Measurements from ENCODE around the gene MAP3K7. TPM values are rescaled to one million over a fixed set of nuclear protein-coding genes. Genes with fewer than 3 reads are reported as not detected.
"Not testable (repeated sequence)": the region's sequence is repeated elsewhere in the genome, so short reads cannot be mapped to it uniquely, and the experiment has no call there.

The MAP3K7 gene
- total and polyA plus RNA-seq, 10 donors = 15.6 to 56.9 (median 39.8) TPM

DNA sequence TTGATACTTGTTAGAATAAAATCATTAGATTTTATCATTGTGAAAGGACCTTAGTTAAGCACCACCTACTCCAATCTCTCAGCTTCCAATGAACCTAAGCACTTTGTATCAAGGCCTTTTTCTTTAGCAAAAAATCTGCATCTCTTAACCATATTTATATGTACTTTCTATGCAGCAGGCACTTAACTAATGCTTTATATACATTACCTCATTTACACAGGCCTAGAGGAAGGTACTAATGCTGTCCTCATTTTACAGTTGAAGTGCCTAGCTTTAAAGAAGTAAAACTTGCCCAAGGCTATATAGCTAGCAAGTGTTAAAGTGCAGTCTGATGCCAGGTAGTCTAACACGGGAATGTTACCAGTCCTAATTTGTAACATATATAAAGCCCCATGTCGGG, 14.0 kb downstream of the MAP3K7 start:
- WGBS, 5 donors = 88 to 100% (median 91%) methylated on average over 2 of the region's 2 CpGs
- no peak for DNase-seq
- Histone ChIP-seq H3K4me1 (peaks cover 0 to 41% (median 14%) of the 10 kb centered on the region in 6 donors), H3K27ac (no peak overlapping the region), H3K4me3 (no peak overlapping the region), H3K9me3 (no peaks in the 10 kb centered on the region), H3K27me3 (replicated peaks in 1 of 7) (no peaks in the 10 kb centered on the region), H3K36me3 (peaks cover 0 to 58% (median 4%) of the 10 kb centered on the region in 6 donors)
- intact Hi-C loops (cut with DNase I; ENCODE audit: low total_unique reads) = no loop called here
- TF ChIP-seq POLR2A (IDR thresholded peaks at IDR 0.05) (no peak), POLR2AphosphoS5 (IDR thresholded peaks at IDR 0.05) (no peak)
- TF ChIP-seq, protein P1, sequence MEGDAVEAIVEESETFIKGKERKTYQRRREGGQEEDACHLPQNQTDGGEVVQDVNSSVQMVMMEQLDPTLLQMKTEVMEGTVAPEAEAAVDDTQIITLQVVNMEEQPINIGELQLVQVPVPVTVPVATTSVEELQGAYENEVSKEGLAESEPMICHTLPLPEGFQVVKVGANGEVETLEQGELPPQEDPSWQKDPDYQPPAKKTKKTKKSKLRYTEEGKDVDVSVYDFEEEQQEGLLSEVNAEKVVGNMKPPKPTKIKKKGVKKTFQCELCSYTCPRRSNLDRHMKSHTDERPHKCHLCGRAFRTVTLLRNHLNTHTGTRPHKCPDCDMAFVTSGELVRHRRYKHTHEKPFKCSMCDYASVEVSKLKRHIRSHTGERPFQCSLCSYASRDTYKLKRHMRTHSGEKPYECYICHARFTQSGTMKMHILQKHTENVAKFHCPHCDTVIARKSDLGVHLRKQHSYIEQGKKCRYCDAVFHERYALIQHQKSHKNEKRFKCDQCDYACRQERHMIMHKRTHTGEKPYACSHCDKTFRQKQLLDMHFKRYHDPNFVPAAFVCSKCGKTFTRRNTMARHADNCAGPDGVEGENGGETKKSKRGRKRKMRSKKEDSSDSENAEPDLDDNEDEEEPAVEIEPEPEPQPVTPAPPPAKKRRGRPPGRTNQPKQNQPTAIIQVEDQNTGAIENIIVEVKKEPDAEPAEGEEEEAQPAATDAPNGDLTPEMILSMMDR (IDR thresholded peaks at IDR 0.05 in 8 of 11, conservative IDR thresholded peaks at IDR 0.05 in 3 of 11) = no peak

DNA sequence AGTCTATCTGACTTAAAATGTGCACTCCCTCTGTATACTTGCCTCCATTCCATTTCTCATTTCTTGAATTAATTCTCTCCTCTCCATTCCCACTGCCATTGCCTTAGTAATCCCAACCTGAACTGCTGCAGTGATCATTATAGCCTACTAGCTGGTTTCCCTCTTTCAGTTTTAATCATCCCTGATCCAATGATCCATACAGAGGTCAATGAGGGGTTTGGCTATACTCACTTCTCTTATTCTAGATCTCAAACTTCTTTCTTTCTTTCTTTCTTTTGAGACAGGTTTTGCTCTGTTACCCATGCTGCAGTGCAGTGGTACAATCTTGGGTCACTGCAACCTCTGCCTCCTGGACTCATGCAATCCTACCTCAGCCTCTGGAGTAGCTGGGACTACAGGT, 17.6 kb downstream of the MAP3K7 start:
- no peak for TF ChIP-seq POLR2AphosphoS5 (IDR thresholded peaks at IDR 0.05)
- no peak for TF ChIP-seq POLR2A (IDR thresholded peaks at IDR 0.05)
- TF ChIP-seq, protein P1 (IDR thresholded peaks at IDR 0.05 in 8 of 11, conservative IDR thresholded peaks at IDR 0.05 in 3 of 11) = no peak
- H3K4me1 ChIP-seq = peaks cover 0 to 10% (median 3%) of the 10 kb centered on the region in 6 donors
- H3K36me3 ChIP-seq = peaks cover 0 to 56% (median 5%) of the 10 kb centered on the region in 6 donors
- DNase-seq = no peak
- no peaks in the 10 kb centered on the region for H3K27me3 ChIP-seq (replicated peaks in 1 of 7)
- H3K9me3 ChIP-seq = no peaks in the 10 kb centered on the region
- no peak overlapping the region for H3K4me3 ChIP-seq
- intact Hi-C loops (cut with DNase I; ENCODE audit: low total_unique reads) = no loop called here
- no peak overlapping the region for H3K27ac ChIP-seq

DNA sequence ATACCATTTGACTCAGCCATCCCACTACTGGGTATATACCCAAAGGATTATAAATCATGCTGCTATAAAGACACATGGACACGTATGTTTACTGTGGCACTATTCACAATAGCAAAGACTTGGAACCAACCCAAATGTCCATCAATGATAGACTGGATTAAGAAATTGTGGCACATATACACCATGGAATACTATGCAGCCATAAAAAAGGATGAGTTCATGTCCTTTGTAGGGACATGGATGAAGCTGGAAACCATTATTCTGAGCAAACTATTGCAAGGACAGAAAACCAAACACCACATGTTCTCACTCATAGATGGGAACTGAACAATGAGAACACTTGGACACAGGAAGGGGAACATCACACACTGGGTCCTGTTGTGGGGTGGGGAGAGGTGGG, 19.2 kb downstream of the MAP3K7 start:
- intact Hi-C loops (cut with DNase I; ENCODE audit: low total_unique reads); H3K4me3 ChIP-seq; H3K4me1 ChIP-seq; H3K27me3 ChIP-seq (replicated peaks in 1 of 7); H3K9me3 ChIP-seq; DNase-seq; H3K27ac ChIP-seq: not testable (repeated sequence)
- 94 to 100% (median 100%) methylated on average over 1 of the region's 1 CpG for WGBS, 5 donors
- peaks cover 0 to 68% (median 8%) of the 10 kb centered on the region in 6 donors for H3K36me3 ChIP-seq

DNA sequence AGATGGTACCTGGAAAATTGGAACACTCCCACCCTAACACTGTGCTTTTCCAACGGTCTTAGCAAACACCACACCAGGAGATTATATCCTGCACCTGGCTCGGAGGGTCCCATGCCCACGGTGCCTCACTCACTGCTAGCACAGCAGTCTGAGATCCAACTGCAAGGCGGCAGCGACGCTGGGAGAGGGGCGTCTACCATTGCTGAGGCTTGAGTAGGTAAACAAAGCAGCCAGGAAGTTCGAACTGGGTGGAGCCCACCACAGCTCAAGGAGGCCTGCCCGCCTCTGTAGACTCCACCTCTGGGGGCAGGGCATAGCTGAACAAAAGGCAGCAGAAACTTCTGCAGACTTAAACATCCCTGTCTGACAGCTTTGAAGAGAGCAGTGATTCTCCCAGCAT, 24.5 kb downstream of the MAP3K7 start:
- H3K4me3 ChIP-seq; H3K27ac ChIP-seq; H3K27me3 ChIP-seq (replicated peaks in 1 of 7); H3K9me3 ChIP-seq; intact Hi-C loops (cut with DNase I; ENCODE audit: low total_unique reads); H3K4me1 ChIP-seq; DNase-seq: not testable (repeated sequence)
- peaks cover 0 to 81% (median 44%) of the 10 kb centered on the region in 6 donors for H3K36me3 ChIP-seq
- 82 to 97% (median 92%) methylated on average over 8 to 9 of the region's 9 CpGs for WGBS, 5 donors
- TF ChIP-seq POLR2AphosphoS5 (IDR thresholded peaks at IDR 0.05) = peak in 1 of 3 donors; percentile 13

DNA sequence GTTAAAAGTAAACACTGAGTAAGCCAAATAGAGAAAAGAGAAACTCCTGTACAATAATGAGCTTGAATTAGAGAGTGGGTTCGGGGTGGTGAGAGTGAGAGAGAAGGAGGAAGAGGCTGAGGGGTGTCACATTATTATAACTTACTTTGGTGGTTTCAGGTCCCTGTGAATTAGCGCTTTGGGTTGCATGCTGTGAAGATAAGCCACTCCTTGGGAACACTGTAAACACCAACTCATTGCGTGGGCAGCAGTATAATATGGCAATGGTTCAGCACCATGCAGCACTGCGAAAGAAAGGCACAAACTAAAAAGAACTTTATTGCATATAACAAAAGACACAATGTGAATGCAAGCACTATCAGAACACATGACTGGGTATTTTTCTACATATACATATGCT, 26.9 kb downstream of the MAP3K7 start:
- intact Hi-C loops (cut with DNase I; ENCODE audit: low total_unique reads) = no loop called here

More for the DNA sequence above, 26.9 kb downstream of the MAP3K7 start:
- Histone ChIP-seq H3K9me3 (no peaks in the 10 kb centered on the region), H3K27me3 (replicated peaks in 1 of 7) (no peaks in the 10 kb centered on the region), H3K36me3 (peaks cover 6 to 93% (median 65%) of the 10 kb centered on the region in 6 donors), H3K4me3 (no peak overlapping the region), H3K27ac (no peak overlapping the region), H3K4me1 (peaks cover 0 to 3% (median 0%) of the 10 kb centered on the region in 6 donors)
- DNase-seq = no peak
- 84 to 95% (median 89%) methylated on average over 4 of the region's 4 CpGs for WGBS, 5 donors
- TF ChIP-seq POLR2AphosphoS5 (IDR thresholded peaks at IDR 0.05) (no peak), POLR2A (IDR thresholded peaks at IDR 0.05) (no peak)
- TF ChIP-seq, protein P1 (IDR thresholded peaks at IDR 0.05 in 8 of 11, conservative IDR thresholded peaks at IDR 0.05 in 3 of 11) = no peak
